ENCODE measurements around the gene WWTR1.

Gene WWTR1

DNA sequence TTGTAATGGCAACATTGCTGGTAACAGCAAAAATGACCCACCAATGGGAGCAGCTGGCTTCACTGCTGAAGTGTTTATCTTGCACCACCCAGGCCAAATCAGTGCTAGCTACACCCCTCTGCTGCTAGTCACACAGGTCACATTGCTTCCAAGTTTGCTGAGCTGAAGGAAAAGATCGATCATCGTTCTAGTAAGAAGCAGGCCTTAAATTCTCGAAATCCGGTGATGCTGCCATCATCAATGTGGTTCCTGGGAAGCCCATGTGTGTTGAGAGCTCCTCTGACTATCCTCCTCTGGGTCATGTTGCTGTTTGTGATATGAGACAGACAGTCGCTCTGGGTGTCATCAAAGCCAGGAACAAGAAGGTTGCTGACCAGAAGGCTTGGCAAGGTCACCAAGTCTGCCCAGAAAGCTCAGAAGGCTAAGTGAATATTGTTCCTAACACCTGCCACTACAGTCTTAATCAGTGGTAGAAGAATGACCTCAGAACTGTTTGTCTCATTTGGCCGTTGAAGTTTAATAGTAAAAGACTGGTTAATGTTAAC lies 162.2 kb downstream of the WWTR1 start:
- no peak for DNase-seq (ENCODE audit: low spot score)

DNA sequence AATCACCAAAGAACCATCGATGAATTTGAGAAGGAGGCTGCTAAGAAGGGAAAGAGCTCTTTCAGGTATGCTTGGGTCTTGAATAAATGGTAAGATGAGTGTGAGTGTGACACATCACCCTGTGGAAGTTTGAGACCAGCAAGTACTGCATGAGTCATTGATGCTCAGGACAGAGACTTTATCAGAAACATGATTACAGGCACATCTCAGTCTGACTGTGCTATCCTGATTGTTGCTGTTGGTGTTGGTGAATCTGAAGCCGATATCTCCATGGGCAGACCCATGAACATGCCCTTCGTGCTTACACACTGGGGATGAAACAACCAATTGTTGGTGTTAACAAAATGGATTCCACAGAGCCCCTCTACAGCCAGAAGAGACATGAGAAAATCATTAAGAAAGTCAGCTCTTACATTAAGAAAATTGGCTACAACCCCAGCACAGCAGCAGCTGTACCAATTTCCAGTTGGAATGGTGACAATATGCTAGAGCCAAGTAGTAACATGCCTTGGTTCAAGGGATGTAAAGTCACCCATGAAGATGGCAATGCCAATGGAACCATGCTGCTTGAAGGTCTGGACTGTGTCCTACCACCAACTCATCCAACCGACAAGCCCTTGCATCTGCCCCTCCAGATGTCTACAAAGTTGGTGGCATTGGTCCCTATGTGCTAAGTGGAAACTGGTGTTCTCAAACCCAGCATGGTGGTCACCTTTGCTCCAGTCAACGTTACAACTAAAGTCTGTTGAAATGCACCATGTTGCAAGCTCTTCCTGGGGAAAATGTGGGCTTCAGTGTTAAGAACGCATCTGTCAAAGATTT lies 162.9 kb downstream of the WWTR1 start:
- peak; percentile 6 for DNase-seq (ENCODE audit: low spot score)

DNA sequence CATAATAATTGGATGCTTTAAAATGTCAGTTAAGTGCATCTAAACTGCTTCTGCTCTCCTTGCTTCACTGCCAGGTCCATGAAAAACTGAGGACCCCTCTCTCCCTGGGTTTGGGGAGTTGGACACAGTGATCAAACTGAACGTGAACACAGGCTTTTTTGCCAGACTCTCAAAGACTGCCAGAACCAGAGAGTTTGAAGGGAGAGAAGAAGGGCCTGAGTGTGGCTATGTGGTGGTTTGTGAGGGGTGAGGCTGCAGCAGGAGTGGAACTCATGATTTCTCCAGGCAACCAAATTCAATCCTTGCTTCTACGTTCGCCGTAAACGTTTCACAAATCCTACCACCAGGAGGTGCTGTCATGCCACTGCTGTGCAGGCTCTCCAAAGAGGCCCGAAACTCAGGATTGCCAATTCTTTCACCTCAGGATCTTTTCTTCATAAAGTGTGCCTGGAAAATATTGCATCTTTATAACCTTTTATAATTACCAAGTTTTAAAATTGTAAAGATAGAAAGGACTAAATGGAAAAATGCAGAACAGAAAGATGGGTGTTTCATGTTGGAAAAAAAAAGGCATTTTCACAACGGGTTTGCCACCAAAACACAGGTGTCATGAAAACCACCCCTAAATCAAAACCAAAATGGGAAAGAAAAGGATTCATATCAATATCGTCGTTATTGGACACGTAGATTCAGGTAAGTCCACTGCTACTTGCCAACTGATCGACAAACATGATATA lies 163.6 kb downstream of the WWTR1 start:
- peak; percentile 49 for DNase-seq (ENCODE audit: low spot score)

DNA sequence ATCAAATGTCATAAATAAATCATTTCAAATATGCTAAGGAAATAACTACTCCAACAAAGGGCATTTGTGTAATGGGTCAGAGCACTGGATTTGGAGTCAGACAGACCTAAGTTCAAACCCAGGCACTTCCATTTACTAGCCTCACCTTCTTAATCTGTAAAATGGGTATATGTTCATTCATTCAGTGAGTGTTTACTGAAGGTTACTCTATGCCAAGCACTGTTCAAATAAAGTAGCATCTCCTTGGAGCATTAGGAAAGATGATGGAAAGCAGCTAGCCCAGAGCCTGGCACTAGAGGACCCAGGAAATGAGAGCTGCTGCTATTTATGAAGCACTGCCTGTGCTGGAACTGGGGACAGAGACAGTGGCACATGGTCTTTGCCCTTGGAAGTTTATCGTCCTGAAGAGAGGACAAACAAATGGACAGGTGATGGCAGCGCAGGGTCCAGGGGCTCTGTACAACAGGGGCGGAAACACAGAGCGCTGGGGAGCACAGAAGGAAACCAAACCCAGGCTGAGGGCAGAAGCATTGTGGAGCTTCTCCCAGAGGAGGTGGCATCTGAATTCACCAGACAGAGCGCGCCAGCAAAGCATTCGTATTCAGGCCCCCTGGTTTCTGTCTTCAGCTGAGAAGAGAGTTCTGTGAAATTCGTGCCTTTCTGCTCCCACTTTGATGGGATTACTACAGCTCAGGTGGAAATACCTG lies 164.4 kb downstream of the WWTR1 start:
- DNase-seq (ENCODE audit: low spot score), result no peak

DNA sequence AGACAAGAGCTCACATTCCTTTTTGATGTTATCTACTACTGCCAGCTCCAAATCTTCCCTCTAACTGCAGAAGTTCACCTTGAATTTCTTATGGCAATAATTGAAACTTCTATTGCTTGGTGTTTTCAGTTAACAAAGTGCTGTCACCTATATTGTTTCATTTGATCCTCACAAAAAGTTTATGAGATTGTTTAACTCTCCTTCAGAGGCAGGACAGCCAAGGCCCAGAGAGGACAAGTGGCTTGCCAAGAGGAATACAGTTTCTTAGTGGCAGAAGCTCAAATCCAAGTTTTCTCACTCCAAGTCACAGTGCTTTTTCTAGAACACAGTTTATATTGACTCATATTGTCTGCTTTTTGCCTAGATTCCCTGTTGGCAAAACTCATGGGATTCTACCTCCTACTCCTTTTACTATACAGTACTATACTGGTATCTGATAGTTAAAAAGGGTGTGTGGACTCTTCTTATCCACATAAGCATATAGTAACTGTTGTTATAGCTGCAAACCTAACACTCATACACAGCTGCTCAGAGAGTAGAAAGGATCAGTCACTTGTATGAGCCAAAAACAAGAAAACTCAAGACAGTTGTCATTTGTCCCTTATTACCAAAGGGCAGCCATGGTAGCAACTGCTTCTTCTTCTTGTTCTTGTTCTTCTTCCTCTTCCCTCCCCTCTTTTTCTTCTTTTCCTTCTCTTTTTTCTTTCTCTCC lies 167.4 kb downstream of the WWTR1 start:
- no peak for DNase-seq (ENCODE audit: low spot score)

DNA sequence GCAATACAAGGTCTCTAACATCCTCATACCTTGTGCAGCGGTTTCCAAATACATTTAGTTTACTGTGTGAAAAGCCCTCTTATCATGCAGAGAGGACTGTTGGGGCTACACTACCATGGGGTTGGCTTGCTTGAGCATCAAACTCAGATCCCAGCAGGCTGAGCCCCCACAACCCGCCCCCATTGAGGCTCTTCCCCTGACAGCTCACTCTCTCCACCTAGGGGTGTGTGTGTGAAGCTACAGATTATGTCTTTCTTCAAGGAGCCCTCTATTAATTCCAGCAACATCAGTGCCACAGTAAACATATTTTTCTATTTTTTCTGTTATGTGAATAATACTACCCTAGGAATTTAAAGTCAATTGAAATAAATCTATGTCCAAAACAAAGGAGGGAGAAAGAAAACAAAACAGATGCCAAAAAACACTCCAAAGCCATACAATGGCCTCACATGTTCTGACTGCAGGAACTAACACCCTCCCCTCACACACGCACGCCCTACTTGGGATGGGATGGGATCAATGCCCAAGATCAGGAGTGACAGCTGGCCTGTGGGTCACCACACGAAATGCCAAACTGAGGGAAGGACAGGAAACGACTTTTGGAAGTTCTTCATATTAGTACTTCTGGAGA lies 168.7 kb downstream of the WWTR1 start:
- DNase-seq (ENCODE audit: low spot score), result no peak

DNA sequence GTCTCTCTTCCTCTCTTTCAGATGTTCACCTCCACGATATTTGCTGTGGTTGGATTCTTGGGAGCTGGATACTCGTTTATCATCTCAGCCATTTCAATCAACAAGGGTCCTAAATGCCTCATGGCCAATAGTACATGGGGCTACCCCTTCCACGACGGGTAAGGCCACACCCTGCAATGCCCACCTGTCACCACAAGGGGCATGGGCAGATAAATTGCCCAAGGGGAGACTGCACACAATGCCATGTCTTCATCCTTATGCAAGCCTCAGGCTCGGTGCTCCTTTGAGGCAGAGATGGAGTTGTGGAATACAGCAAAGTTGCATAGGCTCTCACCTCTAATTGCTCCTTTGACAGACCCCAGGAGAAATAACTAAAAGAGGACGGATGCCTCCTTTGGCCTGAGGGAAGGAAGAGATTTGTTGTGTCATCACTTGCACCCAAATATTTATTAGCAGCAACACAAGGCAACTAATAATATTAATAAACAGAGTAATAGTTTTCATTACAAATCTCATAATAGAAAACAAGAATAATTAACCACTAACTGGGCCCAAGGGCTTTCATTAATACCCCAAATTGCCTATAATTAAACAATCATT lies 170.1 kb downstream of the WWTR1 start:
- peak; percentile 27 for DNase-seq (ENCODE audit: low spot score)

DNA sequence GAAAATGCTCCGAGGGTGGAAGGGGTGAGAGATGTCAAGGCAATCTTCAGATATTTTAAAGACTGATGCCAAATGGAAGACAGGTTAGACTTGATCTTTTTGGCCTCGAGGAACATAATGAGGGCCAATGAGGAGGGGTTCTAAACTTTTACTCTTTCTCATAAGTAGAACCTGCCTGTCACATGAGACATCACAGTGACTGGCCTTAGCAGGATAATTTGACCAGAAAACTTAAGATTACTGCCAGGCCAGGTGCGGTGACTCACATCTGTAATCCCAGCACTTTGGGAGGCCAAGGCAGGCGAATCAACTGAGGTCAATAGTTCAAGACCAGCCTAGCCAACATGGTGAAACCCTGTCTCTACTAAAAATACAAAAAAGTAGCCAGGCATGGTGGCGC lies 171.1 kb downstream of the WWTR1 start:
- DNase-seq (ENCODE audit: low spot score), result no peak

DNA sequence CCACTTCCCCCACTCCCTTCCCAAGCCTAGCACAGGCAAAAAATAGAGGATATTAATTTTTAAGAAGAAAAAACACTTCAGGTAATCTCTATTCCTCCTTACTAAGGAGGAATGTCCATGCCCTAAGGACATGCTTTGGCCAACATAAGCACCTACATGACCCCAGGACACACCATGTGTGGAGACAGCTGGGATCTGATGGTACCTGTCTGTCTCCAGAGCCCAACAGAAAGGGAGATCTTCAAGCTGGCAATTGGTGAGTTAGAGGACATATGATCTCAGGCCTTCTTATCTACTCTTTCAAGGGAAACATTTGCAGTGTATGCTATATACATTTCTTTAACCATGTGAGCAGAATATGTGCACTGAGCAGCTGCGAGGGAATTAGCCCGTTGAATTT lies 176.3 kb downstream of the WWTR1 start:
- no peak for DNase-seq (ENCODE audit: low spot score)

DNA sequence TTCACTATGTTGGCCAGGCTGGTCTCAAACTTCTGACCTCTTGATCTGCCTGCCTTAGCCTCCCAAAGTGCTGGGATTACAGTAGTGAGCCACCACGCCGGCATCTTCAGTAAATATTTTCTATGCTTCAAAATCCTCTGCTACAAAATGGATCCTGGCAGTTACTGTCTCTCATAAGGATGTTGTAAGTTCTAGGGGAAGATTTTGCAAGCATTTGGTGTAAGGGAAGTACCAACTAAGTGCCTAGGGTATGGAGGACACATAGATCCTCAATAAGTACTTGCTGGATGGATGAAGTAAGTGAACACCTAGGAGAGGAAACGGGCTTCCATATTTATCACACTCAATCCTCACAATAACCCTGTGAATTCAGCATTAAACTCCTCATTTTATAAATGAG lies 176.8 kb downstream of the WWTR1 start:
- no peak for DNase-seq (ENCODE audit: low spot score)

DNA sequence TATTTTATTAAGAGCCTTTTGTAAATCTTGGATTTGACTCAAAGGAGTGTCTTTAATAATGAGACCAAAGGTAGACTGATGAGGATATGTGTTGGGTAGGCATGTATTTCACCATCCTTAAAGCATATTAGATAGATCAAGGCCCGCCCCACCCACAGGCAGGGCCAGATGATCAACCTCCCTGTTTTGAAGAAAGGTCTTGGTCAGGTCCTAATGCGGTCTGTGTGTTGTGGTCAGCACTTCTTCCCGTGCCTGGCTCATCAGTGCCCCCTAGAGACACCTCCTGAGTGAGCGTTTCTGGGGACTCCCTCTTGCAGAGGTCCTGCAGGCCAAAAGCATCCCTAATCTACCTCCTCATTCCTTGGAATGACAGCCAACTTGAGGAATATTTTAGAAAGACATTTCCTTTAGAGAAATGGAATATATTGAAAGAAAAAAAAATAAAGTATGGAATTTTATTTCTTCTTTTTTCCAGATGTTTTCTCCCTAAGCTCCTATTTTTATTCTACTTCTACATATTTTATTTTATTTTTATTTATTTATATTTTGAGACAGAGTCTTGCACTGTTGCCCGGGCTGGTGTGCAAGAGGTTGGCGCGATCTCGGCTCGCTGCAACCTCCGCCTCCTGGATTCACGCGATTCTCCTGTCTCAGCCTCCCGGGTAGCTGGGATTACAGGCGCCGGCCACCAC lies 177.4 kb downstream of the WWTR1 start:
- peak; percentile 64 for DNase-seq (ENCODE audit: low spot score)

DNA sequence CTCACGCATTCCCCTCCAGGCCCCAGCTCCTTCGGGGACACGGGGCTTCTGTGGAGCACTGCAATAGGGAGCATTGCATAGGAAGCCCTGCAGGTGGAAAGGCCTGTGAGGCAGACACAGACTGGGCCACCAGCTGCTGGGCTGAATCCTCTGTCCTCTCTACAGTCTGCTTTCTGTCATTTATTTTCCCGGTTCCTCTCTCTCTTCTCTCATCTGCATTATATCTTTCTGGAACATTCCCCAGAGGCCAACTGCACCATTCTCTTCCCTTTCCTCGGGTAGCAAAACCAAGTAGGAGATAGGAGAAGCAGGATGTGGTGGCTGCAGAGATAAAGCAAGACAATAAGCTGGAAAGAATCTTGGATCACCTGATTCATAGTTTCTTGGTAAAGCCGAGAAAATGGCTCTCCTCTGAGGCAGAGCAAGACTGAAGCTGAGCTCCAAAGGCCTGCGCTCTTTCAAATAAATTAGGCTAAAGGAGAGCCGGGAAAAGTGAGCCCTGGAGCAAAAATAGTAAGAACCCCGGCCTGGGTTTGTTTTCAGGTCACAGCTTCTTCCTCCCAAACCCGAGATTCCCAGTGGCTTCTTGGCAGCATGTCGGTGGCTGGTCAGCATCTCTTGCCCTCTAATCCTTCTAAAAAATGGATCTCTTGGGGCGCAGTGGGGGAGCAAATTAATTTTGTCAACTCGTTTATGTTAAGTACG lies 178.1 kb downstream of the WWTR1 start:
- no peak for DNase-seq (ENCODE audit: low spot score)

DNA sequence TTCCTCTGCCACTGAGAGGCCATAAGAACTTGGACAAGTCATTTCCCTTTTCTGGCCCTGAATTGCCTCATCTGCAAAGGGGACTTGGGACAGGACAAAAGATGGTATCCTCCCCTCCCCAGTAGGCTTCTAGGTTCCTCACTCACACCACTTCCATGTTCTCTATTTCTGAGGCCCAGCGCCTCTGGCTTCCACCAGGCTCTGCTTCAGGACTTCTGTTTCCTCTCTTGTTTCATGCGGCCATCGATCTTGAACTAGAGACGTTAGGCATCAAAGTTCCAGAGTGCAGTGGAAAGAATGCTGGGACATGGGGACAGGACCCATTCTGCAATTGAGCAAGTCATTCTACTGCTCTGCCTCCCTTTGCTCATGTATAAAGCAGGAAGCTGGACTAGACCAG lies 181.6 kb downstream of the WWTR1 start:
- no peak for DNase-seq (ENCODE audit: low spot score)

DNA sequence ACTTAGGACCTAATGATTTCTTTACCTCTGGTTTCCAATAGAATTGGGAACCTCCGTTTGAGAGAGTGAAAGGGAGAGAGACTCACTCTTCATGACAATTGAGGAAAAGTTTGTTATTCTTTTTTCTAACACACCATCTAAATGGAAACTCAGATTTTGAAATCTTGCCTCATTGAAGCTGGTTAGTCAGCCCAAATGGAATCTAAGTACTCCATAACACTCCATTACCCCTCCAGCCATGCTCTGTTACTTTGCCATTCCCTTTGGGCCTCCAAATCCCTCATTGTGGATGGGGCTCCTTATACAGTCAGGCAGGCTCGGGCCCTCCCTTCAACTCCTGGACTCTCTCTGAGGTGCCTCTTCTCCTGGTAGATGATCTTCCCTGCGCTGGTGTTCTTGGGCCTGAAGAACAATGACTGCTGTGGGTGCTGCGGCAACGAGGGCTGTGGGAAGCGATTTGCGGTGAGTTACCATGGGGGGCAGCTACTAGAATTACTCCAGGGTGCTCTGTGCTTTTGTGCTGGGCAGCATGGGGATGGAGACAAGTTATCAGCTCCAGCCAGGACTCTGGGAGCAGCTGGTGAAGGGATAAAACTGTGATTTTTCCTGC lies 182.3 kb downstream of the WWTR1 start:
- DNase-seq (ENCODE audit: low spot score), result no peak

DNA sequence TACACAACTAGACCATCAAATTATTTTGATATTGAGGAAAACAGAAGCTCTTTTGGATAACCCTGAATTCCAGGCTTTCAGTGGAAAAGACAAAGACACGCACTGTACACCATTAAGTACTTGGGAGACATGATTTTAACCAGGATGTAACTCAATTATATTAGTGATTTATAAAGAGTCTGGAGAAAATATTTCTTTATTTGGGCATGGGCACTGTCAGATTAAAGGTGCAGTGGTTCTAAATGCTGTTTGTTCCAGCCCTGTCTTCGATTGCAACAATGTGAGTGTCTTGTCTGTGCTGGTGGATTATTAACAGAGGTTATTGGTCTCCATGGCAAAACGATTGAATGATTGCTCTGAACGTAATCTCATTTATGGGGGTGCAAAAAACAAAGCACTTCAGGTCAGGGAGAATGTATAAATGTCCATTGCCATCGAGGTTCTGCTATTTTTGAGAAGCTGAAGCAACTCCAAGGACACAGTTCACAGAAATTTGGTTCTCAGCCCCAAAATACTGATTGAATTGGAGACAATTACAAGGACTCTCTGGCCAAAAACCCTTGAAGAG lies 183.5 kb downstream of the WWTR1 start, which contains the start of gene TM4SF4:
TM4SF4 (plus strand) TSS at position 448 of the 568 bp plus-strand sequence. CDS start 181 bp downstream, outside the sequence.
- DNase-seq (ENCODE audit: low spot score), result no peak

DNA sequence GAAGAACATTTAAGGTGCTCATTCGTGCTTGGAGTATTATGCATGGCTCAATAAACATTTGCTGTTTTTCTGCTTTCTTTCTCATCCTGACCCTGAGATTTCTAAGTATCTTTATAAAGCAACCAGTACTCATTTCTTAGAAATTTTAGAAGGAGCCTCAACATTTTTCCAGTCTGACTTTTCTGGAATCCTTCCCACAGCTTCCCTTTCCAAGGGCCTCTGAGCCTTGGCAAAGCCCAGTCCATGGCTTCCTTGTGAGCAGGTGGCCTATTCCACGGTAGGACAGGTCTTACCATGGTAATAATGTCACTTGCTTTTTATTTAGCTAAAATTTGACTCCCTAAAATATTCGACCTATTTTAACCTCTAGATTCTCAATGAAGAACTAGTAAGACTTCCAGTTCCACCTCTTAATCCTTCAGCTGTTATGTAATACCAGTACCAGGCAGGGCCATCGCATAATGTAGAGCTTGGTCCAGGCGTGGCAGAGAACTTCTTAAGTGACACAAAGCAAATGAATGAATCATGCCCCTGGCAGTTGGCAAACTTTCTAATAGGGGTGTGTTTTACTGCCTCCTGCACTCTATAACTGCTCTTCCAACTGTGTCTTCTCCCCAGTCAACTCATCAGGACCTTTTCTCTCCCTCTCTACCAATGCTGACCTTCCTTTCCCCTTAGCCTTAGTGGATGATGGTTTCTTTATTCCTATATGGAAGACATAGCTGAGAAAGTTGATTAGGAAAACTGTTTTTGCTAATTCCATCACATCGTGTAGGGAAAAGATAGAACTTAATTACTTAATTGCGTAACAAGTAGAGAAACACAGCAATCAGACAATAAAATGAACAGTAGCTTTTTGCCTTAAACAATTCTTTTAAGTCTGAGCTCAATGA lies 184.2 kb downstream of the WWTR1 start:
- no peak for DNase-seq (ENCODE audit: low spot score)

DNA sequence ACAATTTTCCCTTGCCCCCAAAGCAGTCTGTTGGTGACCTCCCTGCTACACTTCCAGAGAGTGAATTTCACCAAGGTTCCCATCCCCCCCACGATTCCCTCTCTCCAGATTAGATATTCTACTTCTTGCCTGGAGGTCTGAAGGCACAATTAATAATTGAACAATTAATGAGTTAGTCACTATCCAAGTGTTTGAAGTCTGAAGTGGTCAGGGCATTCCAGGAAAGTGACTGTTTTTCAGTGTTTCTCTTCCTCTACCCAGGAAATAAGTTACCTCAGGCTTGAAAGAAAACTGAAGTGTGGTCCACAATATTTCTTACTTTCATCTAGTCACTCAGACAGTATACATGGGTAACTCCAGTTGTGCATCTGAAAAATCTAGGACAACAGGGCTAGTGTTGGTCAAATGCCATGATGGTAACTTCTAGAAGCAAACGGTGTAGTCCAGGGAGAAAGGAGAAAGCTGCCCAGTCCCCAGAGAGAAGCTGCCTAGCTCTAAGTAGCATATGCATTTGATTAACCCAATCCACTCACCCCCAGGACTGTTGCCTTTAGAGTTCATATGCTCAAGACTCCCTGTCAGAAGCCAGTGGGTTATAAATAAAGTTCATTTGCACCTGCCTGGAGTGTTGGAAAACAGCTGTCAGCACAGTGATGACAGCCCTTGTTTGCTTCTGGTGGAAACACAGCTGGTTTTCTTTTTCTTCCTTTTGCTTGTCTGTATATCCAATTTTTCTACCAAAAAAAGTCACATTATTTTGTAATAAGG lies 185.6 kb downstream of the WWTR1 start:
- no peak for DNase-seq (ENCODE audit: low spot score)

Measured in activated CD4-positive, alpha-beta T cell treated with anti-CD3 and anti-CD28 coated beads, Interleukin-2, Interleukin-4, amounts not matched to agents 100 ng/mL and 50 ng/mL, durations not matched to agents 16 hours and 8 hours (primary cell).